ENCODE results near the gene ALKBH2. TPM values are rescaled to one million over a fixed set of nuclear protein-coding genes. Genes with fewer than 3 reads are reported as not detected.

ALKBH2 gene
- polyA plus RNA-seq, 3 donors, result 3.7 to 13.0 (median 4.5) TPM

- H4K20me1 ChIP-seq (ENCODE audit: insufficient read depth, low read length), result no peaks in the 10 kb centered on the region
- no peak overlapping the region for H3K27ac ChIP-seq (ENCODE audit: low read depth in 1 of 2, low read length in 2 of 2)
- H3K9me3 Mint-ChIP-seq, result peaks cover 0 to 1% (median 0%) of the 10 kb centered on the region in 7 donors
- H2AFZ ChIP-seq (ENCODE audit: insufficient read depth, low read depth, low read length, poor library complexity, severe bottlenecking), result no peak overlapping the region
- H3K4me2 ChIP-seq (replicated peaks; ENCODE audit: extremely low read depth, low read length, poor library complexity, severe bottlenecking), result no peak overlapping the region
- no peak for DNase-seq
- no peak overlapping the region for H3K9ac ChIP-seq (ENCODE audit: insufficient read depth, low read length, poor library complexity, severe bottlenecking)
- no peak overlapping the region for H3K4me3 ChIP-seq (replicated peaks in 1 of 3; ENCODE audit: low read depth in 2 of 3, low read length in 3 of 3)
- no peak for TF ChIP-seq CTCF (IDR thresholded peaks at IDR 0.05)
- intact Hi-C loops (cut with micrococcal nuclease), result no loop called here
- H3K36me3 ChIP-seq (replicated peaks in 1 of 2; ENCODE audit: control insufficient read depth in 1 of 2, insufficient read depth in 2 of 2, low read length in 2 of 2), result no peaks in the 10 kb centered on the region
- H3K4me1 Mint-ChIP-seq, result peaks cover 15% of the 10 kb centered on the region
- H3K27me3 Mint-ChIP-seq (ENCODE audit: low read depth in 3 of 3), result peaks cover 0 to 5% (median 2%) of the 10 kb centered on the region in 3 donors
- H3K27ac Mint-ChIP-seq, result no peak overlapping the region
- peaks cover 0 to 1% of the 10 kb centered on the region in 2 donors for H3K36me3 Mint-ChIP-seq
- 90% methylated on average over 8 of the region's 12 CpGs for WGBS (ENCODE audit: insufficient coverage)
- H3K27me3 ChIP-seq (ENCODE audit: control insufficient read depth in 2 of 2, insufficient read depth in 2 of 2, low read length in 2 of 2), result no peaks in the 10 kb centered on the region
- H3K79me2 ChIP-seq (ENCODE audit: insufficient read depth, low read length), result no peaks in the 10 kb centered on the region
- H3K9me3 ChIP-seq (replicated peaks in 1 of 2; ENCODE audit: control insufficient read depth in 1 of 2, insufficient read depth in 1 of 2, low read length in 2 of 2), result no peaks in the 10 kb centered on the region
- H3K4me1 ChIP-seq (ENCODE audit: control insufficient read depth in 1 of 2, insufficient read depth in 2 of 2, low read length in 2 of 2), result peaks cover 3 to 11% of the 10 kb centered on the region in 2 donors
- H3K4me3 Mint-ChIP-seq, result no peak overlapping the region
Measured at GRCh38 chr12:109116611-109116949, 23.3 kb upstream of the ALKBH2 start.

- Histone ChIP-seq H3K4me1 (ENCODE audit: control insufficient read depth in 1 of 2, insufficient read depth in 2 of 2, low read length in 2 of 2) (peaks cover 6 to 12% of the 10 kb centered on the region in 2 donors), H3K4me2 (replicated peaks; ENCODE audit: extremely low read depth, low read length, poor library complexity, severe bottlenecking) (no peak within 1 kb of the TSS), H3K9ac (ENCODE audit: insufficient read depth, low read length, poor library complexity, severe bottlenecking) (no peak within 1 kb of the TSS), H3K79me2 (ENCODE audit: insufficient read depth, low read length) (no peaks in the 10 kb centered on the region), H4K20me1 (ENCODE audit: insufficient read depth, low read length) (no peaks in the 10 kb centered on the region), H3K9me3 (replicated peaks in 1 of 2; ENCODE audit: control insufficient read depth in 1 of 2, insufficient read depth in 1 of 2, low read length in 2 of 2) (no peaks in the 10 kb centered on the region), H3K4me3 (replicated peaks in 1 of 3; ENCODE audit: low read depth in 2 of 3, low read length in 3 of 3) (no peak within 1 kb of the TSS), H3K27me3 (ENCODE audit: control insufficient read depth in 2 of 2, insufficient read depth in 2 of 2, low read length in 2 of 2) (no peaks in the 10 kb centered on the region), H2AFZ (ENCODE audit: insufficient read depth, low read depth, low read length, poor library complexity, severe bottlenecking) (no peak within 1 kb of the TSS), H3K36me3 (replicated peaks in 1 of 2; ENCODE audit: control insufficient read depth in 1 of 2, insufficient read depth in 2 of 2, low read length in 2 of 2) (no peaks in the 10 kb centered on the region), H3K27ac (ENCODE audit: low read depth in 1 of 2, low read length in 2 of 2) (no peak within 1 kb of the TSS)
- intact Hi-C loops (cut with micrococcal nuclease), result no loop called here
- Mint-ChIP-seq H3K36me3 (peaks cover 0 to 1% of the 10 kb centered on the region in 2 donors), H3K4me1 (peaks cover 17% of the 10 kb centered on the region), H3K27ac (peak within 1 kb of the TSS in 2 of 7 donors; percentile 2 to 82), H3K4me3 (peak within 1 kb of the TSS in 1 of 2 donors; percentile 72), H3K9me3 (peaks cover 0 to 1% (median 0%) of the 10 kb centered on the region in 7 donors), H3K27me3 (ENCODE audit: low read depth in 3 of 3) (peaks cover 0 to 5% (median 2%) of the 10 kb centered on the region in 3 donors)
- no peak for TF ChIP-seq CTCF (IDR thresholded peaks at IDR 0.05)
- no peak for DNase-seq
- WGBS (ENCODE audit: insufficient coverage), result 36% methylated on average over 10 of the region's 14 CpGs
Measured at GRCh38 chr12:109115758-109116610, 22.7 kb upstream of the ALKBH2 start, which contains the start of gene ACACB. ACACB (plus strand) TSS chr12:109116587; CDS start chr12:109139406, 22,819 bp downstream.
